GM18951 (cell line): ENCODE data around the gene DNAJB1.

Experiments
- POLR2A ChIP-seq: IDR thresholded peaks from 4 replicates; pipeline ENCODE4 v1.6.1; 2011; ENCODE audit warnings: mild to moderate bottlenecking; ENCODE audit not compliant: insufficient read length, insufficient read depth; ENCODE audit errors: extremely low read depth
- in situ Hi-C: fragments of 300-500 bp; cut with MboI; formaldehyde crosslinking; loops from one replicate; pipeline ENCODE4 v1.12.0; 2022; ENCODE audit warnings: low sequenced_read_pairs, mixed read lengths, inconsistent platforms; ENCODE audit not compliant: unreplicated experiment

DNAJB1 gene

GRCh38 chr19:14487370-14488125, 30.6 kb downstream of the DNAJB1 start:
- in situ Hi-C loops, result loop anchor here (25.0 kb wide), 1 partner anchor 300 kb away; no protein-coding TSS in a partner anchor

GRCh38 chr19:14482172-14482941, 35.8 kb downstream of the DNAJB1 start:
- in situ Hi-C loops, result loop anchor here (25.0 kb wide), 1 partner anchor 295 kb away; no protein-coding TSS in a partner anchor
- no peak for TF ChIP-seq POLR2A

More at GRCh38 chr19:14487370-14488125, 30.6 kb downstream of the DNAJB1 start:
- TF ChIP-seq POLR2A, result no peak

GRCh38 chr19:14480700-14481079, 37.5 kb downstream of the DNAJB1 start:
- in situ Hi-C loops, result loop anchor here (25.0 kb wide), 1 partner anchor 293 kb away; no protein-coding TSS in a partner anchor
- TF ChIP-seq POLR2A, result no peak

GRCh38 chr19:14479975-14480699, 38.1 kb downstream of the DNAJB1 start:
- in situ Hi-C loops, result loop anchor here (25.0 kb wide), 1 partner anchor 293 kb away; no protein-coding TSS in a partner anchor
- no peak for TF ChIP-seq POLR2A

GRCh38 chr19:14479309-14479974, 38.8 kb downstream of the DNAJB1 start:
- in situ Hi-C loops, result loop anchor here (25.0 kb wide), 1 partner anchor 292 kb away; no protein-coding TSS in a partner anchor

GRCh38 chr19:14478113-14478545, 40.1 kb downstream of the DNAJB1 start:
- no peak for TF ChIP-seq POLR2A
- in situ Hi-C loops, result loop anchor here (25.0 kb wide), 1 partner anchor 291 kb away; no protein-coding TSS in a partner anchor

More at GRCh38 chr19:14479309-14479974, 38.8 kb downstream of the DNAJB1 start:
- TF ChIP-seq POLR2A, result no peak

- no peak for TF ChIP-seq POLR2A
- in situ Hi-C loops, result loop anchor here (25.0 kb wide), 1 partner anchor 290 kb away; no protein-coding TSS in a partner anchor
These were observed 40.6 kb downstream of the DNAJB1 start for GRCh38 chr19:14477418-14478112.

GRCh38 chr19:14476673-14477401, 41.4 kb downstream of the DNAJB1 start:
- in situ Hi-C loops, result loop anchor here (25.0 kb wide), 1 partner anchor 290 kb away; no protein-coding TSS in a partner anchor
- TF ChIP-seq POLR2A, result no peak

- in situ Hi-C loops, result loop anchor here (25.0 kb wide), 1 partner anchor 289 kb away; no protein-coding TSS in a partner anchor
- TF ChIP-seq POLR2A, result no peak
These were observed 41.9 kb downstream of the DNAJB1 start for GRCh38 chr19:14476327-14476672.

GRCh38 chr19:14475251-14476073, 42.7 kb downstream of the DNAJB1 start, which contains the start of gene PTGER1:
TSS of gene PTGER1 (minus strand) at chr19:14475354. CDS start at chr19:14474320, 1,034 bp downstream.
- no peak for TF ChIP-seq POLR2A
- in situ Hi-C loops, result loop anchor here (25.0 kb wide), 1 partner anchor 288 kb away; no protein-coding TSS in a partner anchor
